OCI-LY1 (cell line): ENCODE data around the gene RGN.

ENCODE experiments used
- CTCF ChIP-seq: fragments of 200-600 bp; sonication (generic), shearing (Covaris generic); IDR thresholded peaks from 2 replicates; pipeline ENCODE4 v1.5.1; 2017; ENCODE audit warnings: mild to moderate bottlenecking, antibody characterized with exemption, low read length, moderate library complexity, mixed read lengths
- EZH2 ChIP-seq: fragments of 200-600 bp; sonication (generic), shearing (Covaris generic); IDR thresholded peaks from 2 replicates; pipeline ENCODE4 v1.8.0; 2017; ENCODE audit warnings: borderline replicate concordance, mixed run types, mild to moderate bottlenecking, antibody characterized with exemption, low read length, moderate library complexity, mixed read lengths

- TF ChIP-seq CTCF (no peak), EZH2 (no peak)
These were observed 59.9 kb downstream of the RGN start for GRCh38 chrX:47138171-47138570.
